Hepatocyte (in vitro differentiated cells): ENCODE data around the gene TXNRD2. TPM values are rescaled to one million over a fixed set of nuclear protein-coding genes. Genes with fewer than 3 reads are reported as not detected.

Experiments
- DNase-seq: peaks from one replicate; pipeline ENCODE4 v3.0.0-alpha.2; 2016; ENCODE audit warnings: low spot score
- H2AFZ ChIP-seq: fragments of 200-600 bp; sonication (generic); 2 replicates; pipeline ENCODE4 v1.6.0; 2016; ENCODE audit warnings: antibody characterized with exemption, mild to moderate bottlenecking
- H3K27ac ChIP-seq: fragments of 200-600 bp; sonication (generic); 2 replicates; pipeline ENCODE4 v1.5.1; 2016; ENCODE audit warnings: mild to moderate bottlenecking
- H3K27me3 ChIP-seq: fragments of 200-600 bp; sonication (generic); 2 replicates; pipeline ENCODE4 v1.6.1; 2016
- H3K36me3 ChIP-seq: fragments of 200-600 bp; sonication (generic); replicated peaks from 2 replicates; pipeline ENCODE4 v1.5.1; 2016; ENCODE audit warnings: low read depth; ENCODE audit not compliant: insufficient read depth
- H3K4me1 ChIP-seq: fragments of 200-600 bp; sonication (generic); 2 replicates; pipeline ENCODE4 v1.5.1; 2016; ENCODE audit warnings: mild to moderate bottlenecking, moderate library complexity; ENCODE audit not compliant: insufficient read depth
- H3K4me2 ChIP-seq: fragments of 200-600 bp; sonication (generic); 2 replicates; pipeline ENCODE4 v1.6.0; 2016
- H3K4me3 ChIP-seq: fragments of 200-600 bp; sonication (generic); 2 replicates; pipeline ENCODE4 v1.5.1; 2016; ENCODE audit warnings: mild to moderate bottlenecking
- H3K79me2 ChIP-seq: fragments of 200-600 bp; sonication (generic); 2 replicates; pipeline ENCODE4 v1.6.0; 2017; ENCODE audit warnings: mild to moderate bottlenecking
- H3K9me2 ChIP-seq: fragments of 200-600 bp; sonication (generic); replicated peaks from 2 replicates; pipeline ENCODE4 v1.6.0; 2017; ENCODE audit warnings: mild to moderate bottlenecking; ENCODE audit not compliant: insufficient read depth
- H3K9me3 ChIP-seq: fragments of 200-600 bp; sonication (generic); 2 replicates; pipeline ENCODE4 v1.5.1; 2016; ENCODE audit warnings: low read depth, mild to moderate bottlenecking
- H4K20me1 ChIP-seq: fragments of 200-600 bp; sonication (generic); 2 replicates; pipeline ENCODE4 v1.6.0; 2016; ENCODE audit warnings: mild to moderate bottlenecking; ENCODE audit not compliant: insufficient read depth, poor library complexity, severe bottlenecking
- EZH2 ChIP-seq: fragments of 200-600 bp; sonication (generic); IDR thresholded peaks from 2 replicates; pipeline ENCODE4 v1.6.1; 2016; ENCODE audit warnings: antibody characterized with exemption, mild to moderate bottlenecking, borderline replicate concordance
- EZH2phosphoT487 ChIP-seq: fragments of 200-600 bp; sonication (generic); IDR thresholded peaks from one replicate; pipeline ENCODE4 v1.6.1; 2018; ENCODE audit warnings: antibody characterized with exemption, mild to moderate bottlenecking, low read depth, moderate library complexity; ENCODE audit not compliant: unreplicated experiment, severe bottlenecking
- WGBS: methylation state at CpG from one replicate; pipeline ENCODE4 v1.1.6; 2016; ENCODE audit warnings: low lambda C conversion rate; ENCODE audit errors: missing lambda C conversion rate; 5-methylcytosine and 5-hydroxymethylcytosine counted together
- polyA plus RNA-seq: library from polyadenylated mRNA; unstranded; fragments of >200 nt; fragmentation: Nextera tagmentation; extraction: Ambion mirVana; gene quantifications from 2 replicates; pipeline ENCODE4 v1.2.1, GENCODE V29; 2016
- total RNA-seq: library from RNA; depleted of rRNA; stranded (reverse); fragments of >200 nt; gene quantifications from 2 replicates; pipeline ENCODE4 v1.2.3, GENCODE V29; 2014
- TF ChIP-seq, protein P1 (sequence below): fragments of 200-600 bp; sonication (generic); IDR thresholded peaks from 2 replicates; pipeline ENCODE4 v1.5.1; 2016; ENCODE audit warnings: antibody characterized with exemption, mild to moderate bottlenecking; ENCODE audit not compliant: poor library complexity

Gene TXNRD2
- total and polyA plus RNA-seq, 2 experiments from 2014 or later, result 0.60 to 2.1 TPM

GRCh38 chr22:19978748-19979147 lies 37.1 kb upstream of the TXNRD2 start:
- Histone ChIP-seq H3K27ac (no peak overlapping the region), H3K79me2 (no peaks in the 10 kb centered on the region), H4K20me1 (no peaks in the 10 kb centered on the region), H3K9me3 (no peaks in the 10 kb centered on the region), H3K4me1 (peaks cover 1% of the 10 kb centered on the region), H2AFZ (no peak overlapping the region), H3K27me3 (no peaks in the 10 kb centered on the region), H3K4me2 (no peak overlapping the region), H3K9me2 (no peaks in the 10 kb centered on the region), H3K36me3 (no peaks in the 10 kb centered on the region), H3K4me3 (no peak overlapping the region)
- 97% methylated on average over 17 of the region's 17 CpGs for WGBS
- TF ChIP-seq EZH2phosphoT487 (no peak), EZH2 (no peak)
- TF ChIP-seq, protein P1, sequence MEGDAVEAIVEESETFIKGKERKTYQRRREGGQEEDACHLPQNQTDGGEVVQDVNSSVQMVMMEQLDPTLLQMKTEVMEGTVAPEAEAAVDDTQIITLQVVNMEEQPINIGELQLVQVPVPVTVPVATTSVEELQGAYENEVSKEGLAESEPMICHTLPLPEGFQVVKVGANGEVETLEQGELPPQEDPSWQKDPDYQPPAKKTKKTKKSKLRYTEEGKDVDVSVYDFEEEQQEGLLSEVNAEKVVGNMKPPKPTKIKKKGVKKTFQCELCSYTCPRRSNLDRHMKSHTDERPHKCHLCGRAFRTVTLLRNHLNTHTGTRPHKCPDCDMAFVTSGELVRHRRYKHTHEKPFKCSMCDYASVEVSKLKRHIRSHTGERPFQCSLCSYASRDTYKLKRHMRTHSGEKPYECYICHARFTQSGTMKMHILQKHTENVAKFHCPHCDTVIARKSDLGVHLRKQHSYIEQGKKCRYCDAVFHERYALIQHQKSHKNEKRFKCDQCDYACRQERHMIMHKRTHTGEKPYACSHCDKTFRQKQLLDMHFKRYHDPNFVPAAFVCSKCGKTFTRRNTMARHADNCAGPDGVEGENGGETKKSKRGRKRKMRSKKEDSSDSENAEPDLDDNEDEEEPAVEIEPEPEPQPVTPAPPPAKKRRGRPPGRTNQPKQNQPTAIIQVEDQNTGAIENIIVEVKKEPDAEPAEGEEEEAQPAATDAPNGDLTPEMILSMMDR, result no peak
- DNase-seq, result no peak

- no peaks in the 10 kb centered on the region for H3K79me2 ChIP-seq
- H3K4me2 ChIP-seq, result no peak overlapping the region
- no peak for DNase-seq
- no peak overlapping the region for H2AFZ ChIP-seq
- H3K9me2 ChIP-seq, result no peaks in the 10 kb centered on the region
- no peaks in the 10 kb centered on the region for H3K36me3 ChIP-seq
- H3K27ac ChIP-seq, result no peak overlapping the region
- WGBS, result 95% methylated on average over 31 of the region's 32 CpGs
- no peaks in the 10 kb centered on the region for H4K20me1 ChIP-seq
- no peaks in the 10 kb centered on the region for H3K4me1 ChIP-seq
- no peaks in the 10 kb centered on the region for H3K27me3 ChIP-seq
- no peak overlapping the region for H3K4me3 ChIP-seq
- no peaks in the 10 kb centered on the region for H3K9me3 ChIP-seq
- TF ChIP-seq EZH2phosphoT487 (no peak), EZH2 (no peak)
- TF ChIP-seq, protein P1, result no peak
Measured at GRCh38 chr22:19977296-19978243, 36.0 kb upstream of the TXNRD2 start.

DNA sequence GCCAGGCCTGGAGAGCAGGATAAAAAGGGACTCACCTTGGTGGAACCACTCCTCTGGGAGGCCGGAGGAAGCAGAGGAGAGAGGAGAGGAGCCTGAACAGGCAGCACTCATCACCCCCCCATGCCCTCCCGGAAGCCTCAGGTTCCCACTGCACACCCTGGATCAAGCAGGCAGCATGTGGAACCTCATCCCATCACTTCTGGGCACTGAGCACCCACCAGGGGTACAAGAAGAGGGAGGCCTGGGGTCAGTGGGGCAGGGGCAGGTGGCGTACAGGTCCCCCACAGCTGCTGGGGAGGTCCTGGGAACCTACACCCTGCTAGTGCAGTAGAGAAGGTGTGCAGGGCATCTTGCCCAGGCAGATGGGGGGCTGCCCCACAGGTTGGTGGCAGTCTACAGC lies 35.1 kb upstream of the TXNRD2 start:
- Histone ChIP-seq H3K4me1 (no peaks in the 10 kb centered on the region), H3K9me3 (no peaks in the 10 kb centered on the region), H2AFZ (no peak overlapping the region), H3K27ac (no peak overlapping the region), H3K27me3 (no peaks in the 10 kb centered on the region), H3K9me2 (no peaks in the 10 kb centered on the region), H4K20me1 (no peaks in the 10 kb centered on the region), H3K4me2 (no peak overlapping the region), H3K36me3 (no peaks in the 10 kb centered on the region), H3K79me2 (no peaks in the 10 kb centered on the region), H3K4me3 (no peak overlapping the region)
- 94% methylated on average over 3 of the region's 3 CpGs for WGBS
- DNase-seq, result no peak
- TF ChIP-seq EZH2phosphoT487 (no peak), EZH2 (no peak)
- TF ChIP-seq, protein P1, result no peak
